PC-9 (cell line): ENCODE results near the gene HHAT. TPM values are rescaled to one million over a fixed set of nuclear protein-coding genes. Genes with fewer than 3 reads are reported as not detected.

ENCODE experiments used
- BruUV-seq: library from RNA; stranded (reverse); fragments of 400-500 nt; replicated peaks from 2 replicates; lab custom pipeline; 2021; lab: Mats Ljungman, UMichigan
- CTCF ChIA-PET: fragments of 300-600 bp; sonication (Branson Sonifier 250); formaldehyde crosslinking; loops from one replicate; lab custom pipeline; 2022; ENCODE audit warnings: antibody characterized with exemption; lab: Charles Lee
- POLR2A ChIA-PET: fragments of 300-600 bp; sonication (Branson Sonifier 250); formaldehyde crosslinking; loops from one replicate; lab custom pipeline; 2022; ENCODE audit warnings: antibody characterized with exemption; ENCODE audit not compliant: unreplicated experiment; lab: Charles Lee
- DNase-seq, 2 experiments: peaks; one replicate each; pipeline versions ENCODE4 v3.0.0 to v3.0.0-alpha.2; 2015 to 2022; ENCODE audit warnings: mixed read lengths in 1 of 2
- H2AFZ ChIP-seq: fragments of 200-600 bp; sonication (generic); 2 replicates; pipeline ENCODE4 v1.8.1; 2017; ENCODE audit warnings: antibody characterized with exemption
- H3F3A ChIP-seq: fragments of 200-600 bp; sonication (generic); 2 replicates; pipeline ENCODE4 v1.8.1; 2017; ENCODE audit warnings: antibody characterized with exemption, mild to moderate bottlenecking, low read depth; ENCODE audit not compliant: insufficient read depth
- H3K27ac ChIP-seq: fragments of 200-600 bp; sonication (generic); 2 replicates; pipeline ENCODE4 v1.6.1; 2016; ENCODE audit warnings: mixed run types
- H3K27me3 ChIP-seq: fragments of 200-600 bp; sonication (generic); 2 replicates; pipeline ENCODE4 v1.6.1; 2016; ENCODE audit warnings: low read depth, mixed run types; ENCODE audit not compliant: insufficient read depth
- H3K36me3 ChIP-seq: fragments of 200-600 bp; sonication (generic); 2 replicates; pipeline ENCODE4 v1.6.1; 2016; ENCODE audit warnings: low read depth, mixed run types
- H3K4me1 ChIP-seq: fragments of 200-600 bp; sonication (generic); replicated peaks from 2 replicates; pipeline ENCODE4 v1.6.1; 2016; ENCODE audit warnings: mixed run types; ENCODE audit not compliant: insufficient read depth
- H3K4me2 ChIP-seq: fragments of 200-600 bp; sonication (generic); 2 replicates; pipeline ENCODE4 v1.6.1; 2017; ENCODE audit warnings: mixed run types
- H3K4me3 ChIP-seq: fragments of 200-600 bp; sonication (generic); 2 replicates; pipeline ENCODE4 v1.6.1; 2016; ENCODE audit warnings: mixed run types
- H3K79me2 ChIP-seq: fragments of 200-600 bp; sonication (generic); 2 replicates; pipeline ENCODE4 v1.6.1; 2017; ENCODE audit warnings: low read depth, mixed run types
- H3K9me2 ChIP-seq: fragments of 200-600 bp; sonication (generic); 2 replicates; pipeline ENCODE4 v1.8.1; 2017; ENCODE audit warnings: mild to moderate bottlenecking; ENCODE audit not compliant: insufficient read depth
- H3K9me3 ChIP-seq: fragments of 200-600 bp; sonication (generic); 2 replicates; pipeline ENCODE4 v1.8.1; 2016; ENCODE audit warnings: low read depth; ENCODE audit not compliant: insufficient read depth
- H4K20me1 ChIP-seq: fragments of 200-600 bp; sonication (generic); 2 replicates; pipeline ENCODE4 v1.8.1; 2017; ENCODE audit not compliant: insufficient read depth
- EZH2 ChIP-seq: fragments of 200-600 bp; sonication (generic); IDR thresholded peaks from 2 replicates; pipeline ENCODE4 v1.8.0; 2017; ENCODE audit warnings: antibody characterized with exemption, low read depth
- intact Hi-C: fragments of 100-400 bp; cut with micrococcal nuclease; formaldehyde crosslinking; loops from one replicate; pipeline ENCODE4 v1.10.0; 2022; ENCODE audit not compliant: unreplicated experiment
- total RNA-seq: library from RNA; stranded (reverse); gene quantifications from 2 replicates; pipeline ENCODE4 v1.2.3, GENCODE V29; 2021
- TF ChIP-seq, protein P1 (sequence below): fragments of 200-600 bp; sonication (generic); conservative IDR thresholded peaks from 2 replicates; pipeline ENCODE4 v1.6.1; 2017; ENCODE audit warnings: mixed run types, antibody characterized with exemption, mild to moderate bottlenecking, moderate library complexity

HHAT gene
- total RNA-seq, 1 experiment from 2014 or later = 5.3 TPM

DNA sequence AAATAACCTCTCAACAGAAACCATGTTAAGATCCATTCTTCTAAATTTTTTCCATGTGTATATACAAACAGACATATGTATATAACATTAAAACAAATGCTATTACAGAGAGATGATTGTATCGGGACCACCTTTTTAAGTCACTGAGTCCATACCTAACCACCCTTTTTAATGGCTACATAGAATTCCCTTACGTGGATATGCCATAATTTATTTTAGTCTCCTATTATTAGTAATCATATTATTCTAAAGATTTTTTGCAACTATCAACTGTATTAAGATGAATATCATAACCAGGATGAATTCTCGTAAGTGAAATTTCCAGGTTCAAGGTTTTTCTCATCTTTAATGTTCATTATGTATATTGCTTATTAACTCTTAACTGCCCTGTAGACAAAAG is 259.7 kb downstream of the HHAT start:
- Histone ChIP-seq H3K9me3 (no peaks in the 10 kb centered on the region), H3F3A (no peaks in the 10 kb centered on the region; the same call in 1 of the 2 replicates), H3K27ac (no peak overlapping the region), H3K27me3 (no peaks in the 10 kb centered on the region), H3K4me3 (no peak overlapping the region), H2AFZ (no peak overlapping the region), H3K4me2 (no peak overlapping the region), H3K36me3 (no peaks in the 10 kb centered on the region), H3K4me1 (no peaks in the 10 kb centered on the region), H3K9me2 (no peaks in the 10 kb centered on the region), H4K20me1 (no peaks in the 10 kb centered on the region), H3K79me2 (no peaks in the 10 kb centered on the region)
- no TSS peak for BruUV-seq
- no peak for DNase-seq
- CTCF ChIA-PET = no interaction called here
- POLR2A ChIA-PET = no interaction called here
- TF ChIP-seq EZH2 = no peak
- TF ChIP-seq, protein P1, sequence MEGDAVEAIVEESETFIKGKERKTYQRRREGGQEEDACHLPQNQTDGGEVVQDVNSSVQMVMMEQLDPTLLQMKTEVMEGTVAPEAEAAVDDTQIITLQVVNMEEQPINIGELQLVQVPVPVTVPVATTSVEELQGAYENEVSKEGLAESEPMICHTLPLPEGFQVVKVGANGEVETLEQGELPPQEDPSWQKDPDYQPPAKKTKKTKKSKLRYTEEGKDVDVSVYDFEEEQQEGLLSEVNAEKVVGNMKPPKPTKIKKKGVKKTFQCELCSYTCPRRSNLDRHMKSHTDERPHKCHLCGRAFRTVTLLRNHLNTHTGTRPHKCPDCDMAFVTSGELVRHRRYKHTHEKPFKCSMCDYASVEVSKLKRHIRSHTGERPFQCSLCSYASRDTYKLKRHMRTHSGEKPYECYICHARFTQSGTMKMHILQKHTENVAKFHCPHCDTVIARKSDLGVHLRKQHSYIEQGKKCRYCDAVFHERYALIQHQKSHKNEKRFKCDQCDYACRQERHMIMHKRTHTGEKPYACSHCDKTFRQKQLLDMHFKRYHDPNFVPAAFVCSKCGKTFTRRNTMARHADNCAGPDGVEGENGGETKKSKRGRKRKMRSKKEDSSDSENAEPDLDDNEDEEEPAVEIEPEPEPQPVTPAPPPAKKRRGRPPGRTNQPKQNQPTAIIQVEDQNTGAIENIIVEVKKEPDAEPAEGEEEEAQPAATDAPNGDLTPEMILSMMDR = no peak
- intact Hi-C loops = loop anchor here (10.0 kb wide), 1 partner anchor 926 kb away; no protein-coding TSS in a partner anchor

DNA sequence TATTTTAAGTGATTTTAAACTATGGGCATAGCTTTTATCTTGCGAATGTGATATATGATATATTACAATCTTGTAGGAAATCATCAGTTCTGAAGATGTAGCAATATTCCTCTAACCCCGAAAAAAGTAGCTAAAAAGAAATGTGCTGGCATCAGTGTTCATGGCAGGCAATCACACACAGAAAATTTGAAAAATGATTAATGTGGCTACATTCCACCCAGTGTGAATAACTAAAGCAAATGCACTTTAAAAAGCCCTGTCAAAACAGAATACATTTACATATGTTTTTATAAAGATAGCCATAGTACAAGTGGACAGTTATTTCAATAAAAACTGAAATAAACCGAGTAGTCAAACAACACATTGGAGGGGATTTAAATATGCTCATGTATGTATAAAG is 260.2 kb downstream of the HHAT start:
- Histone ChIP-seq H3K27me3 (no peaks in the 10 kb centered on the region), H3K36me3 (no peaks in the 10 kb centered on the region), H4K20me1 (no peaks in the 10 kb centered on the region), H3F3A (no peaks in the 10 kb centered on the region; the same call in 1 of the 2 replicates), H3K9me2 (no peaks in the 10 kb centered on the region), H3K4me2 (no peak overlapping the region), H3K4me1 (no peaks in the 10 kb centered on the region), H3K9me3 (no peaks in the 10 kb centered on the region), H3K4me3 (no peak overlapping the region), H3K79me2 (no peaks in the 10 kb centered on the region), H2AFZ (no peak overlapping the region), H3K27ac (no peak overlapping the region)
- CTCF ChIA-PET = no interaction called here
- no peak for DNase-seq
- no TSS peak for BruUV-seq
- POLR2A ChIA-PET = no interaction called here
- TF ChIP-seq, protein P1 = no peak
- no peak for TF ChIP-seq EZH2
- intact Hi-C loops = loop anchor here (10.0 kb wide), 1 partner anchor 926 kb away; no protein-coding TSS in a partner anchor

DNA sequence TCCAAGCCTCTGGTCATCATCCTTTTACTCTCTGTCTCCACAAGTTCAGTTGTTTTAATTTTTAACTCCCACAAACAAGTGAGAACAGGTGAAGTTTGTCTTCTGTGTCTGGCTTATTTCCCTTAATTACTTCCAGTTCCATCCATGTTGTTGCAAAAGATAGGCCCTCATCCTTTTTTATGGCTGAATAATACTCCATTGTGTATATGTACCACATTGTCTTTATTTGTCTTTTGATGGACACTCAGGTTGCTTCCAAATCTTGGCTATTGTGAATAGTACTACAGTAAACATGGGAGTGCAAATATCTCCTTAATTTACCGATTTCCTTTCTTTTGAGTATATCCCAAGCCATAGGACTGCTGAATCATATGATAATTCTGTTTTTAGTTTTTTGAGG is 262.5 kb downstream of the HHAT start:
- POLR2A ChIA-PET = no interaction called here
- Histone ChIP-seq H2AFZ (no peak overlapping the region), H3K79me2 (no peaks in the 10 kb centered on the region), H3K9me2 (no peaks in the 10 kb centered on the region), H3K4me1 (no peaks in the 10 kb centered on the region), H3F3A (no peaks in the 10 kb centered on the region), H3K27ac (no peak overlapping the region), H3K4me2 (no peak overlapping the region), H3K36me3 (no peaks in the 10 kb centered on the region), H4K20me1 (no peaks in the 10 kb centered on the region), H3K4me3 (no peak overlapping the region), H3K27me3 (no peaks in the 10 kb centered on the region), H3K9me3 (no peaks in the 10 kb centered on the region)
- CTCF ChIA-PET = no interaction called here
- TF ChIP-seq, protein P1 = no peak
- no peak for TF ChIP-seq EZH2
- BruUV-seq = no TSS peak
- no peak for DNase-seq
- intact Hi-C loops = no loop called here
